HEK293 (cell line): ENCODE measurements around the gene SBF1.

Experiments
- CTCF ChIA-PET: fragments of 350-600 bp; formaldehyde crosslinking; extraction: SDS; loops from one replicate; lab custom pipeline; 2021; ENCODE audit warnings: antibody characterized with exemption; lab: Yijun Ruan, JAX
- POLR2A ChIA-PET: fragments of 300-600 bp; formaldehyde crosslinking; extraction: SDS; loops from one replicate; lab custom pipeline; 2020; ENCODE audit warnings: antibody characterized with exemption, inconsistent platforms; lab: Yijun Ruan, JAX
- H3K27ac ChIP-seq: fragments of 200-500 bp; sonication (Bioruptor generic); 2 replicates; pipeline ENCODE4 v1.5.1; 2014; ENCODE audit warnings: low read depth, low read length, control low read depth, inconsistent platforms; ENCODE audit errors: extremely low read depth
- H3K36me3 ChIP-seq, 2 experiments: fragments of 200-500 bp in 1 of 2; sonication (Bioruptor generic) in 1 of 2; 1 replicate in 1 of 2; 2 replicates in 1 of 2; pipeline ENCODE4 v1.5.1; 2014 to 2017; ENCODE audit warnings: inconsistent platforms in 2 of 2, low read length in 2 of 2; ENCODE audit not compliant: control insufficient read depth in 2 of 2, insufficient read depth in 1 of 2
- H3K4me1 ChIP-seq: fragments of 200-500 bp; sonication (Bioruptor generic); 2 replicates; pipeline ENCODE4 v1.5.1; 2014; ENCODE audit warnings: mild to moderate bottlenecking, low read length, inconsistent platforms; ENCODE audit not compliant: control insufficient read depth, insufficient read depth
- H3K4me3 ChIP-seq: 2 replicates; pipeline ENCODE4 v1.5.1; 2011; ENCODE audit warnings: low read depth, mild to moderate bottlenecking, control low read depth, low read length, moderate library complexity
- H3K9me3 ChIP-seq: fragments of 200-500 bp; sonication (Bioruptor generic); 2 replicates; pipeline ENCODE4 v1.5.1; 2014; ENCODE audit warnings: low read depth, low read length, inconsistent platforms; ENCODE audit not compliant: control insufficient read depth, insufficient read depth
- PBX3 ChIP-seq: sonication (generic); formaldehyde crosslinking; IDR thresholded peaks from 2 replicates; pipeline ENCODE4 v1.8.1; 2022; ENCODE audit warnings: mild to moderate bottlenecking, moderate library complexity, missing genetic modification reagents
- SP2 ChIP-seq: fragments of 450-650 bp; formaldehyde crosslinking; IDR thresholded peaks from 2 replicates; pipeline ENCODE4 v1.5.1; 2016; ENCODE audit warnings: missing biosample characterization, missing genetic modification characterization
- ZBTB26 ChIP-seq: fragments of 450-650 bp; formaldehyde crosslinking; optimal IDR thresholded peaks from 2 replicates; pipeline ENCODE3; 2016; ENCODE audit warnings: missing biosample characterization, mild to moderate bottlenecking, missing genetic modification characterization
- ZBTB8A ChIP-seq: fragments of 450-650 bp; formaldehyde crosslinking; IDR thresholded peaks from 2 replicates; pipeline ENCODE4 v1.5.1; 2016; ENCODE audit warnings: missing biosample characterization, missing genetic modification characterization
- ZFHX2 ChIP-seq: fragments of 450-650 bp; formaldehyde crosslinking; conservative IDR thresholded peaks from 2 replicates; pipeline ENCODE4 v1.5.1; 2016; ENCODE audit warnings: missing biosample characterization, missing genetic modification characterization
- ZFP69B ChIP-seq: fragments of 450-650 bp; formaldehyde crosslinking; IDR thresholded peaks from 2 replicates; pipeline ENCODE4 v1.5.1; 2016; ENCODE audit warnings: missing biosample characterization, missing genetic modification characterization
- ZNF121 ChIP-seq: fragments of 450-650 bp; formaldehyde crosslinking; IDR thresholded peaks from 2 replicates; pipeline ENCODE4 v1.5.1; 2016; ENCODE audit warnings: missing biosample characterization, missing genetic modification characterization
- ZNF133 ChIP-seq: fragments of 450-650 bp; formaldehyde crosslinking; IDR thresholded peaks from 2 replicates; pipeline ENCODE4 v1.5.1; 2016; ENCODE audit warnings: missing biosample characterization, missing genetic modification characterization
- ZNF548 ChIP-seq: fragments of 450-650 bp; formaldehyde crosslinking; IDR thresholded peaks from 2 replicates; pipeline ENCODE4 v1.5.1; 2016; ENCODE audit warnings: missing biosample characterization, missing genetic modification characterization
- ZNF610 ChIP-seq: fragments of 450-650 bp; formaldehyde crosslinking; IDR thresholded peaks from 2 replicates; pipeline ENCODE4 v1.5.1; 2016; ENCODE audit warnings: missing biosample characterization, missing genetic modification characterization, borderline replicate concordance
- ZNF777 ChIP-seq: fragments of 450-650 bp; formaldehyde crosslinking; IDR thresholded peaks from 2 replicates; pipeline ENCODE4 v1.5.1; 2017; ENCODE audit warnings: missing biosample characterization, missing genetic modification characterization, borderline replicate concordance
- ZNF830 ChIP-seq: fragments of 450-650 bp; IDR thresholded peaks from 2 replicates; pipeline ENCODE4 v1.5.0; 2018; ENCODE audit warnings: missing biosample characterization, missing genetic modification characterization, low read depth, mild to moderate bottlenecking, moderate library complexity
- TF ChIP-seq, protein P1 (sequence below): fragments of 450-650 bp; formaldehyde crosslinking; IDR thresholded peaks from 2 replicates; pipeline ENCODE4 v1.5.1; 2017; ENCODE audit warnings: missing biosample characterization, missing genetic modification characterization
- TF ChIP-seq, protein P2 (sequence below): fragments of 450-650 bp; formaldehyde crosslinking; IDR thresholded peaks from 2 replicates; pipeline ENCODE4 v1.5.1; 2016; ENCODE audit warnings: missing biosample characterization, missing genetic modification characterization
- TF ChIP-seq, protein P3 (sequence below): fragments of 450-650 bp; formaldehyde crosslinking; IDR thresholded peaks from 2 replicates; pipeline ENCODE4 v1.5.1; 2016; ENCODE audit warnings: missing biosample characterization, missing genetic modification characterization
- TF ChIP-seq, protein P4 (sequence below): fragments of 450-650 bp; formaldehyde crosslinking; IDR thresholded peaks from 2 replicates; pipeline ENCODE4 v1.5.1; 2016; ENCODE audit warnings: missing biosample characterization, missing genetic modification characterization
- TF ChIP-seq, protein P5 (sequence below): fragments of 450-650 bp; formaldehyde crosslinking; IDR thresholded peaks from 2 replicates; pipeline ENCODE4 v1.5.1; 2016; ENCODE audit warnings: missing biosample characterization, missing genetic modification characterization

The SBF1 gene

DNA sequence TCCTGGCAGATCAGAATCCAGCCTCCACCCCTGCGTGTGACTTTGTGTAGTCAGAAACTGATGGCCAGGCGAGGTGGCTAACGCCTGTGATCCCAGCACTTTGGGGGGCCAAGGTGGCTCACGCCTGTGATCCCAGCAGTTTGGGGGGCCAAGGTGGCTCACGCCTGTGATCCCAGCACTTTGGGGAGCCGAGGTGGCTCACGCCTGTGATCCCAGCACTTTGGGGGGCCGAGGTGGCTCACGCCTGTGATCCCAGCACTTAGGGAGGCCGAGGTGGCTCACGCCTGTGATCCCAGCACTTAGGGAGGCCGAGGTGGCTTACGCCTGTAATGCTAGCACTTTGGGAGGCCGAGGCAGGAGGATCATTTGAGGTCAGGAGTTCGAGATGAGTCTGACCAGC lies 38.3 kb upstream of the SBF1 start:
- Histone ChIP-seq H3K4me1 (peaks cover 6% of the 10 kb centered on the region; the same call in 1 of the 2 replicates), H3K4me3 (no peak overlapping the region), H3K36me3 (peaks cover 6 to 52% of the 10 kb centered on the region in 2 experiments; a peak in 2 of 3 replicates), H3K27ac (0 out of 2 replicates have a peak overlapping the region, but pooled peaks have one; percentile 14), H3K9me3 (no peaks in the 10 kb centered on the region)
- POLR2A ChIA-PET: no interaction called here
- CTCF ChIA-PET: interaction anchor here (1.0 to 1.7 kb wide), 3 partner anchors 12 to 50 kb away, joined by 3 to 5 read pairs (median 3); partner anchors contain the start of genes SCO2 and SYCE3
- TF ChIP-seq, protein P1, sequence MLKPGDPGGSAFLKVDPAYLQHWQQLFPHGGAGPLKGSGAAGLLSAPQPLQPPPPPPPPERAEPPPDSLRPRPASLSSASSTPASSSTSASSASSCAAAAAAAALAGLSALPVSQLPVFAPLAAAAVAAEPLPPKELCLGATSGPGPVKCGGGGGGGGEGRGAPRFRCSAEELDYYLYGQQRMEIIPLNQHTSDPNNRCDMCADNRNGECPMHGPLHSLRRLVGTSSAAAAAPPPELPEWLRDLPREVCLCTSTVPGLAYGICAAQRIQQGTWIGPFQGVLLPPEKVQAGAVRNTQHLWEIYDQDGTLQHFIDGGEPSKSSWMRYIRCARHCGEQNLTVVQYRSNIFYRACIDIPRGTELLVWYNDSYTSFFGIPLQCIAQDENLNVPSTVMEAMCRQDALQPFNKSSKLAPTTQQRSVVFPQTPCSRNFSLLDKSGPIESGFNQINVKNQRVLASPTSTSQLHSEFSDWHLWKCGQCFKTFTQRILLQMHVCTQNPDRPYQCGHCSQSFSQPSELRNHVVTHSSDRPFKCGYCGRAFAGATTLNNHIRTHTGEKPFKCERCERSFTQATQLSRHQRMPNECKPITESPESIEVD: no peak
- no peak for TF ChIP-seq ZNF610 (tag by site-specific recombination)
- no peak for TF ChIP-seq ZBTB26 (tag by site-specific recombination)
- no peak for TF ChIP-seq ZNF121 (tag by site-specific recombination)
- TF ChIP-seq ZNF548 (tag by site-specific recombination): no peak

DNA sequence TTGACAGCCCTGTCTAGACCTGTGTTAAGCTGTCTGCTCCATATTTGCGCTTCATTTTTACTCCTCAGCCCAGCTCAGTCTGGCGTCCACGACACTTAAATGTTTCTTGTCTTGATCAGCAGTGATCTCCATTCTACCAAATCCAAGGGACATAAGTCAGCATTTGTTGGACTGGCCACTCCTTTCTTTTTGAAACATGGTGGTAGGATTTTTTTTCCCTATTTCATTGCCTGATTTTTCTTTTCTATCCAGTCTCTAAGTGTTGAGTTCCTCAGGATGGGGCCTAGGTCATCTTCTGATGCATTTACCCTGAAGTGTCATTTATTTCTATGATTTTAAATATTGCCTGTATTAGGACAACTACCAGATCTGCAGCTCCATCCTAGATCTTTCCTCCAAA lies 34.1 kb upstream of the SBF1 start:
- H3K36me3 ChIP-seq: peaks cover 6 to 37% of the 10 kb centered on the region in 2 experiments; a peak in 2 of 3 replicates
- TF ChIP-seq ZNF133 (tag by site-specific recombination): no peak
- no peaks in the 10 kb centered on the region for H3K9me3 ChIP-seq
- ChIA-PET CTCF (interaction anchor here (0.6 to 3.8 kb wide), 6 partner anchors 17 to 265 kb away, joined by 3 to 32 read pairs (median 7); partner anchors contain the start of genes SCO2 and SYCE3), POLR2A (interaction anchor here (1.4 to 6.0 kb wide), 6 partner anchors 9 to 265 kb away, joined by 6 to 189 read pairs (median 10); partner anchors contain the start of gene SCO2)
- peak overlapping the region; percentile 97; the same call in 1 of the 2 replicates for H3K27ac ChIP-seq
- peak overlapping the region; percentile 100 for H3K4me3 ChIP-seq
- peaks cover 8% of the 10 kb centered on the region for H3K4me1 ChIP-seq

DNA sequence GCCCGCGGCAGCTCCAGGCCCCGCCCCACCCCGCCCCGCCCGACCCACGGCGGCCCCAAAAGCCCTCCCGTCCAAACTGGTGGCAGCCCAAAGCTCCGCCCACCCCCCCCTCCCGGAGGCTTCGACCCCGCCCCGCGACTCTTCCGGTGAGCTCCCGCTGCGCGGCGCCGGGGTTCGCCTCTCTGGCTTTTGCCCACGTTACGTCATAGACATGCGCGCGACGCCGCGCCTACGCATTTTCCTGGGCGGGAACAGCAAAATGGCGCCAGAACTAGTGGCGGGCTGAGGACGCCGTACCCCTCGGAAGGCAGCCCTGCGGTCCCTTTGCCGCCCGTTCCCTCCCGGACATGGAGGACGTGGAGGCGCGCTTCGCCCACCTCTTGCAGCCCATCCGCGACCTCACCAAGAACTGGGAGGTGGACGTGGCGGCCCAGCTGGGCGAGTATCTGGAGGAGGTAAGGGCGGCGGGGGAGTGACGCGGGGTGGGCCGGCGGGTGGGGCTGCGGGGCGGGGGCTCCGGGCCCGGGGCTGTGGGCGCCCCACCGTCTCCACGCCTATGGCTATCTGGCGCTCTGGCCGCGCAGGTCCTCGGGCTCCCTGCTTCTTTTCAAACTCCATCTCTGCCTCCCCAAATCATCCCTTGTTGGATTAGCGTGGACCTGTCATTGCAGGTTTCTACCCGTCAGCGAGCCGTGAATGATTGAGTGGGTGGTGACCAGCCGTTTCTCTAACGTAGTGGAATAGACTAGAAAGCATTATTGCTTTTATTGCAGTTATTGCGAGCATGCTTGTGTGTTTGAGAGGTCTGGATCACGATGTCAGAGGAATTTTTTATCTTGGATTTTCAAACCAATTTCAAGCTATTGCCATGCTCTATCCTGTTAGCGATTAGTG lies 33.4 kb upstream of the SBF1 start, which contains the start of gene NCAPH2:
Gene NCAPH2, plus strand, starts transcription at position 234 of the 894 bp plus-strand sequence. Its CDS starts 114 bp downstream, at position 348.
- ChIA-PET POLR2A (interaction anchor here (0.5 to 6.0 kb wide), 28 partner anchors 10 to 265 kb away, joined by 3 to 189 read pairs (median 5); partner anchors contain the start of genes ARSA, CHKB, HDAC10 and KLHDC7B), CTCF (interaction anchor here (0.6 to 3.8 kb wide), 8 partner anchors 10 to 265 kb away, joined by 3 to 32 read pairs (median 6); partner anchors contain the start of genes SCO2 and SYCE3)
- H3K27ac ChIP-seq: peak within 1 kb of the TSS; percentile 97
- H3K9me3 ChIP-seq: no peaks in the 10 kb centered on the region
- peak within 1 kb of the TSS; percentile 100 for H3K4me3 ChIP-seq
- H3K4me1 ChIP-seq: peaks cover 8% of the 10 kb centered on the region
- H3K36me3 ChIP-seq: peaks cover 6 to 42% of the 10 kb centered on the region in 2 experiments; a peak in 2 of 3 replicates
- TF ChIP-seq, protein P2, sequence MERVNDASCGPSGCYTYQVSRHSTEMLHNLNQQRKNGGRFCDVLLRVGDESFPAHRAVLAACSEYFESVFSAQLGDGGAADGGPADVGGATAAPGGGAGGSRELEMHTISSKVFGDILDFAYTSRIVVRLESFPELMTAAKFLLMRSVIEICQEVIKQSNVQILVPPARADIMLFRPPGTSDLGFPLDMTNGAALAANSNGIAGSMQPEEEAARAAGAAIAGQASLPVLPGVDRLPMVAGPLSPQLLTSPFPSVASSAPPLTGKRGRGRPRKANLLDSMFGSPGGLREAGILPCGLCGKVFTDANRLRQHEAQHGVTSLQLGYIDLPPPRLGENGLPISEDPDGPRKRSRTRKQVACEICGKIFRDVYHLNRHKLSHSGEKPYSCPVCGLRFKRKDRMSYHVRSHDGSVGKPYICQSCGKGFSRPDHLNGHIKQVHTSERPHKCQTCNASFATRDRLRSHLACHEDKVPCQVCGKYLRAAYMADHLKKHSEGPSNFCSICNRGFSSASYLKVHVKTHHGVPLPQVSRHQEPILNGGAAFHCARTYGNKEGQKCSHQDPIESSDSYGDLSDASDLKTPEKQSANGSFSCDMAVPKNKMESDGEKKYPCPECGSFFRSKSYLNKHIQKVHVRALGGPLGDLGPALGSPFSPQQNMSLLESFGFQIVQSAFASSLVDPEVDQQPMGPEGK: peak; percentile 86
- TF ChIP-seq, protein P3, sequence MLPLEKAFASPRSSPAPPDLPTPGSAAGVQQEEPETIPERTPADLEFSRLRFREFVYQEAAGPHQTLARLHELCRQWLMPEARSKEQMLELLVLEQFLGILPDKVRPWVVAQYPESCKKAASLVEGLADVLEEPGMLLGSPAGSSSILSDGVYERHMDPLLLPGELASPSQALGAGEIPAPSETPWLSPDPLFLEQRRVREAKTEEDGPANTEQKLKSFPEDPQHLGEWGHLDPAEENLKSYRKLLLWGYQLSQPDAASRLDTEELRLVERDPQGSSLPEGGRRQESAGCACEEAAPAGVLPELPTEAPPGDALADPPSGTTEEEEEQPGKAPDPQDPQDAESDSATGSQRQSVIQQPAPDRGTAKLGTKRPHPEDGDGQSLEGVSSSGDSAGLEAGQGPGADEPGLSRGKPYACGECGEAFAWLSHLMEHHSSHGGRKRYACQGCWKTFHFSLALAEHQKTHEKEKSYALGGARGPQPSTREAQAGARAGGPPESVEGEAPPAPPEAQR (tag by site-specific recombination): peak; percentile 77; the same call in 1 of the 2 replicates
- TF ChIP-seq, protein P4, sequence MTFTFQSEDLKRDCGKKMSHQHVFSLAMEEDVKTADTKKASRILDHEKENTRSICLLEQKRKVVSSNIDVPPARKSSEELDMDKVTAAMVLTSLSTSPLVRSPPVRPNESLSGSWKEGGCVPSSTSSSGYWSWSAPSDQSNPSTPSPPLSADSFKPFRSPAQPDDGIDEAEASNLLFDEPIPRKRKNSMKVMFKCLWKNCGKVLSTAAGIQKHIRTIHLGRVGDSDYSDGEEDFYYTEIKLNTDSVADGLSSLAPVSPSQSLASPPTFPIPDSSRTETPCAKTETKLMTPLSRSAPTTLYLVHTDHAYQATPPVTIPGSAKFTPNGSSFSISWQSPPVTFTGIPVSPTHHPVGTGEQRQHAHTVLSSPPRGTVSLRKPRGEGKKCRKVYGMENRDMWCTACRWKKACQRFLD (tag by site-specific recombination): no peak
- TF ChIP-seq ZFHX2 (tag by site-specific recombination) (peak; percentile 98), SP2 (peak; percentile 87), PBX3 (peak; percentile 89; the same call in 1 of the 2 replicates), ZFP69B (tag by site-specific recombination) (peak; percentile 71; the same call in 1 of the 2 replicates), ZNF830 (no peak), ZBTB8A (tag by site-specific recombination) (peak; percentile 98), ZNF777 (tag by site-specific recombination) (no peak)
- TF ChIP-seq, protein P5, sequence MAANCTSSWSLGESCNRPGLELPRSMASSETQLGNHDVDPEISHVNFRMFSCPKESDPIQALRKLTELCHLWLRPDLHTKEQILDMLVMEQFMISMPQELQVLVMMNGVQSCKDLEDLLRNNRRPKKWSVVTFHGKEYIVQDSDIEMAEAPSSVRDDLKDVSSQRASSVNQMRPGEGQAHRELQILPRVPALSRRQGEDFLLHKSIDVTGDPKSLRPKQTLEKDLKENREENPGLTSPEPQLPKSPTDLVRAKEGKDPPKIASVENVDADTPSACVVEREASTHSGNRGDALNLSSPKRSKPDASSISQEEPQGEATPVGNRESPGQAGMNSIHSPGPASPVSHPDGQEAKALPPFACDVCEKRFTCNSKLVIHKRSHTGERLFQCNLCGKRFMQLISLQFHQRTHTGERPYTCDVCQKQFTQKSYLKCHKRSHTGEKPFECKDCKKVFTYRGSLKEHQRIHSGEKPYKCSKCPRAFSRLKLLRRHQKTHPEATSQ (tag by site-specific recombination): peak; percentile 56; the same call in 1 of the 2 replicates
